GM21723 (cell line): ENCODE results near the gene PITX2.

ENCODE experiments used
- ATAC-seq: cut with Tn5 transposase; IDR thresholded peaks from one replicate; pipeline ENCODE4 v1.9.1; 2021; ENCODE audit warnings: mild to moderate bottlenecking, moderate library complexity; ENCODE audit not compliant: unreplicated experiment

Gene PITX2

GRCh38 chr4:110622841-110623717 lies at the start of gene PITX2:
Gene PITX2 (minus strand): TSS chr4:110623077. CDS start chr4:110622460, 617 bp downstream.
- peak; percentile 78 for ATAC-seq

DNA sequence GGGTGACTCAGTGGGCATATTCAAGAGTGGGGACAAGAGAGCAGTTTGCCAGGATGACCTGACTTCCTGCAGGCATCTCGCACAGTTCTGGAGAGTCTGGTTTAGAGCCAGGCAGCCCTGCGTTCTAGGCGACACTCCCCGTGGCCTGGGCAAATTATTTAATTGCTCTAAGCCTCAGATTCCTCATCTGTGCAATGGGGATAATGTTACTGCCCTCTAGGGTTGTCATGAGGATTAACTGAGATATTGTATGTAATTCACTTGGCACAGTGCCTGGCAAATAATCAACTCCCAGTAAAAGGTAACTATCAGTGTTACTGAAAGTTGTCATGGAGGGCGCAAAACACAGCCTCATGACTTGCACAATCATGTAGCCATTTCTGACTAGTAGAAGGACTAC lies 48.8 kb upstream of the PITX2 start:
- ATAC-seq = no peak

DNA sequence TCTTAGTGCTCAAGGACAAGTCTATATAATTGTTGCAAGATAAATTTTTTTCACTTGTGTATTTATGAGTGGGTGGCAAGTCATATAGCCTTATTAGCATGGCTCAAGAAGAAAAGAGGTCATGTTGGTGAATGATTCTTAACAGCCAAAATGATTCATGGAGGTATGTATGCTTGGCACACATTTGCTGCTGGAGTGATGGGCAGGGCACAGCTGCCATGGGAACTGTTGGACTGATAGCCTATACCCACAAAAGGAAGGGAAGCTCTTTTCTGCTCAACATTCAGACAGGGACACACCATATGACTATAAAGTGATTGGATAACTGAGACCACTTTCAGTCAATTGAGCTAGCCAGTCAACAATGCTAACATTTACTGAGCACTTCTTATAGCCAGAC lies 46.8 kb upstream of the PITX2 start:
- ATAC-seq = no peak

- ATAC-seq = no peak
Measured at GRCh38 chr4:110668463-110669235, 45.8 kb upstream of the PITX2 start.

- ATAC-seq = no peak
Measured at GRCh38 chr4:110667670-110668069, 44.8 kb upstream of the PITX2 start.

DNA sequence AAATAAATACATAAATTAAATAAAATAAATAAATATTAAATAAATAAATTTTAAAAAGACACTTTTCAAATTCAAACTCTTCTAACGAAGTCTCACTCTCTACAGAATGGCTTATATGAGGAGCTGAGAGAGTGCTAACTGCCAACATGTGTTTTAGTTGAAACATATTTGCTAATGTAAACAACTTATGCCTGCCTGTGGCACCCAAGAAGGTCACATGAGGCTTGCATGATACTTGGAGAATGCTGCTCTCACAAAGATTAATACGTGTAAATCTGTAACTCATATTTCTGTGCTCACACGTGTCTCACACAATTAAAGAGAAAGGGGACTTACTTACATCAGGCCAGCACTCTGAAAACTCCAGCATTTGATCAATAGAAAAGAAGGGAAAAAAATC lies 43.2 kb upstream of the PITX2 start:
- ATAC-seq = no peak

DNA sequence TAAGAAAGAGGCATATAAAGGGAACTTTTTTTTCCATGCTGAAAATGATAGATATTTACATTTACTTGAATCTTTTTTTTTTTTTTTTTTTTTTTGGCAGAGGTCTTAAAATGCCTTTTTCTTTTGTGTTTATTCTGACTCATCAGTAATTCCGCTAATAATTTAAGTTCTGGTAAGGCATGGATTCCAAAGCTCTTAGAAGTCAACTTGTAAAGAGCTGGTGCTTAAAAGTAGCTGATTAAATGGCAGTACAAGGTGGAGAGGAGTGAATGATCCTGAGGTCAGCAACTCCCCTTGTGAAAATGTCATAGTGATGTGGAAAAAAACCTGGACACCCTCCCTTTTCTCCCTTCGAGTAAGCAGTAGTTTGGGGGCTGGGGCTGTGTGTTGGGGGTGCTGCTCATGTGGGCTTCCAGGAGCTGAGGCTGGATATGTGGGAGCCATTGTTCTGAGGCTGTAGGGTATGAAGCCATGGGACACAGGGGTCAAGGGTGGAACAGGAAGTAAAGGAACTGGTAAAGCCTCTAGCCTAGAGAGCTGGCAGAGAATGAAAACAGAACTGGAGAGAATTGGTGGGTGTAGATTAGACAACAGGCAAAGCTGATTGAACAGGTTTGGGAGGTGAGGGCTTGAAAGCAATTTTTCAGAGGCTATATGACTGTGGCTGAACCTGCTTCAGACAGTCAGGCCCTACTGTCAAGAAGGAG lies 41.0 kb upstream of the PITX2 start:
- ATAC-seq = no peak

DNA sequence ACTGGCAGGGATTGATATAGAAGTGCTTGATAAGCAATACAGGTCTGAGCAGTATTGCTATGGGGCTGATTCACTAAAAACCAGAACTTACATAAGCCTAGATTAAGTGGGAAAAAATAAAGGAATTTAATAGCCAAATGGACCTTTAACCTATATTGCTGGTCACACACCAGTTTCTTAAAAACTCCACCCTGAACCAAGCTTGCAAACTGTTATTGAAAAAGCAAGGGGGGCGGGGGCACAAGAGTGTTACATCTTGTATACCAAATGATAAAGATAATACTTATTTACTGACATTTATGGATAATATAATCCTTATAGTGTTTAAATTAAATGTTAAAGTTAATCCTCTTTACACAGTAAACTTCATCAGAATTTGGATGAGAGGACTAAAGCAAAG lies 40.3 kb upstream of the PITX2 start:
- ATAC-seq = no peak

DNA sequence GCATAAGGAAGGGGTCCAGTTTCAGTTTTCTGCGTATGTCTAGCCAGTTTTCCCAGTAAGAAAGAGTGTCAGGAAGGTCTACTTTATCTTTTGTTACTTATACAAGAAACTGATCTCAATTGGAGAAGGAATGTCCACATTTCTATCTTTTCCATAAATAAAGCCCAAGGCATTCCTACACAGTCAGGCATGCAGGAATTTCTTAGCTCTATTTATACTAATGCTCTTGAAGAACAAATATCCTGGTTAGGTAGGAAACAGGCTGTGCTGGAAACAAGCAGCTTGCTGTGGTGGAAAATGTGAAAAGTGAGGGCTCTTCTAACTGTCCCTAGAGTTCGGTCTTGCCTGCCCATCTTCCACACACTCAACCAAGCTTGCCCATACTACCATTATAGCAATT lies 37.9 kb upstream of the PITX2 start:
- no peak for ATAC-seq

- no peak for ATAC-seq
Measured at GRCh38 chr4:110654254-110654635, 31.4 kb upstream of the PITX2 start.

DNA sequence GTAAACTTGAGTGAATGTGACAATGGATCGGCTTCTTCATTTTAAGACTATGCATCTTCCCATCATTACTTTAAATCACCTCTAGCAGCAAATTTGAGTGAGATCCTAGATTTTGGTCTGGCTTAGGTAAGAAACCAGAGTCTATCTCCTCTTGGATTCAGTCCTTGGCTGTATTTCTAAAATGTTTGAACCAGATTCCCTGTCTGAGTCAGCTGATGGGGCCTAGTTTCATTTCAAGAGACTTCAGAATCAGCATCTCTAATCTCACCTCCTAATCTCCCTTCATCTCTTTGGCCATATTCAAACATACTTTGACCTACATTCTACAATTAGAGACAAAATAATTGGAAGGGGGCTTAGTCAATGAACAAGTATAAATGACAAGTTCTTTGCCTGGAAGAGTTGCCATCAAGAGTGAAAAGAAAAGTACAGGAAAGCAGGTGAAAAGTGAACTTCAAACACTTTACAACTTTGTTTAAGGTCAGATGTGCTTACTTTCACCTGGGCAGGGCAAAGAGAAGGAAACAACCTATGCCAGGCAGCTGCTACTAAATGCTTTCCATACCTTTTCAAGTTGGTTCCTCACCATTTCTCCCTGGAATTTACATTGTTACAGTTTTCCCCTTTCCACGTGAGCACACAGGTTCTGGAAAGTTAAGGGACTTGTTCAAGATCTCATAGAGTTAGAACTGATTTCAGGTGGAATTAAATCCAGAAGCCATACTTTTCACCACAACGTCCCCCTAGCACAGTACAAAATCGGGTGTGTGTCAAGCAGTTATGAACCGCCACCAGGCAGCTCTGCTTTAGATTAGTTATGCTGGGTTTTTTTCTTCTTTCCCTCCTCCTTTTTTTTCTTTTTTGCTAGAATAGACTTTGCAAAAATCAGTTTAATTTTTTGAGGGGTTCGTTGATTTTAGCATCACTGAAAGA lies 30.7 kb upstream of the PITX2 start:
- no peak for ATAC-seq

- no peak for ATAC-seq
Measured at GRCh38 chr4:110644008-110644407, 21.1 kb upstream of the PITX2 start.

DNA sequence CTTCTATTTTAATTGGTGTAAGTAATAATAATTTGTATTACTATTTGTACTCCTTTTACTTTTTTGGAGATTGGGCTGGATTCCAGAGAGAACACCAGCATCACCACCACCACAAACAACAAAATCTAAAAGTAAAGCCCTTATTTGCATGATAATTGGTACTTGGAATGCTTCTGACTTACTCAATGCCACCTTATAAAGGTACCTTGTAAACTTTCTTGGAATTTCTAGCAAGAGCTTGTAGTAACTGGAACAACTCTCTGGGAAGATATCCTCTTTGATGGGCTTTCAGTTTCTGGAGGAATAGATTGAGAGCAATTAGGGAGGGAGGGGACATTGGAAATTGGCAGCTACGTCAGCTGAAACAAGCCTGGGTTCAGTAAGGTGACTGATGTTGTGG lies 20.2 kb upstream of the PITX2 start:
- ATAC-seq = no peak

GRCh38 chr4:110641218-110641617 lies 18.3 kb upstream of the PITX2 start:
- ATAC-seq = no peak

GRCh38 chr4:110640576-110640975 lies 17.7 kb upstream of the PITX2 start:
- no peak for ATAC-seq

DNA sequence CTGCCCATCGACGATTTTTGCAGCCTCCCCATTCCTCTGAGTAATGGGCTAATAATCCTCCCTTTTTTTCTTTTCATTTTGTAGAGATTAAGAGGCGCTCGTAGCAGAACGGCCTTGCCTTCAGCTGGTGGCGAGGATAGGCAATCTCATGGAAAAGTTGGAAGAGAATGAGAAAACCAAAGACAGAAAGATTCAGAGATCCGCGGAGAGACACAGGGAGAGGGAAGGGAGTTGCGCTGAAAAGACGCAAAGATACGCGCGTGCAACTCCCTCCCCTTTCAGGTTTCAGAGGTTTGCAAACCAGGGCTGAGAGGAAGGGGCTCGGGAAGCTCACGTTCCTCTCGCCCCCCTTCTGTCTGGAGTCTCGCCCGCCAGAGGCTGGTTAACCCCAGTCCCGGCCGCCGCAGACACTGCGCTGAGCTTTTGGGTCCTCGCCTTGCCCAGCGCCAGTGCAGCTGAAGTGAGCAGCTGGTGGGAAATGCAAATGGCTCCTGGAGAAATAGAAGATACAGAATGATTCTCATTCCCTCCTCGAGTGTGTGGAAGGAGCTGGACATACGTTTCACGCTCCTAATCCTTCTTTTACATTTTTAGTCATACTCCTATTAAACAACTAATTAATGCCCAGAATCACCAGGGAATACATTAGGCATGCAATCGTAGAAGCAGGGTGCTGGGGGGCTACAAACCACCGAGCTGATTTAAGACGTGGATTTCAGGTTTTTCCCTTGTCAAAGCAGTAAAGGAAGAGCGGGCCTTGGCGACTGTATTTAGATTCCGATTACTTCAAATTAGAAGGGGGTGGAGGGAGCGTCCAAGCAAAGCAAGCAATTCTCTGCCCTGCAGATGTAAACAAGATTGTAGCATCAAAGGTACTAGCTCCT lies 16.6 kb upstream of the PITX2 start:
- no peak for ATAC-seq

DNA sequence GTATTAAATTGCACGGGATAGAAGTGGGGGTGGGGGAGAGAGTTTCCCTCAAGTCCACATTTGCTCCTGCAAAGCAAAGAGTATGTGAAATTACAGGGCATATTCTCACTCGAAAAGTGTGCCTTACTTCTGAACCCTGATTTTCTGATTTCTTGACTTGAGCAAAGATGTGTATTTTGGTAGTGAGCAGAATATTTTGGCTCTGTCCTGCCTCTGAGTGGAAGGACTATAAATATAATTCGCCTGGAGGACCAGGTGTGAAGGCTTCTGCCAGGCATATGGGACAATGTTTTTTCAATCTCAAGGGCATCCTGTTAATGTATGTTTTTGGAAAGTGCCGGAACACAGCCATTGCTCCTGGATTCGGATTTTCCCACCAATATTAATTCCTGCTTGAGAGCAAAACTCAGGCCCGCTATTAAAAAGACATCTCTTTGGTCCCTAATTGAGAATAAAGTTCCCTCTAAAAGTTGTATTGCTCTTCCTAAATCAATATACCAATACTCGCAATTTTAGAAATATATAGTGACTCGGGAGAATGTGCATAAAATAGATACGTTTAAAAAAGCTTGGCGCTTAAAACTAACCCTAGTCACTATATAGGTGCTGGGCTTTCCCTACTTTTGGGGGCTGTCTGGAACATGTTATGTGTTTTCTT lies 15.3 kb upstream of the PITX2 start:
- no peak for ATAC-seq

DNA sequence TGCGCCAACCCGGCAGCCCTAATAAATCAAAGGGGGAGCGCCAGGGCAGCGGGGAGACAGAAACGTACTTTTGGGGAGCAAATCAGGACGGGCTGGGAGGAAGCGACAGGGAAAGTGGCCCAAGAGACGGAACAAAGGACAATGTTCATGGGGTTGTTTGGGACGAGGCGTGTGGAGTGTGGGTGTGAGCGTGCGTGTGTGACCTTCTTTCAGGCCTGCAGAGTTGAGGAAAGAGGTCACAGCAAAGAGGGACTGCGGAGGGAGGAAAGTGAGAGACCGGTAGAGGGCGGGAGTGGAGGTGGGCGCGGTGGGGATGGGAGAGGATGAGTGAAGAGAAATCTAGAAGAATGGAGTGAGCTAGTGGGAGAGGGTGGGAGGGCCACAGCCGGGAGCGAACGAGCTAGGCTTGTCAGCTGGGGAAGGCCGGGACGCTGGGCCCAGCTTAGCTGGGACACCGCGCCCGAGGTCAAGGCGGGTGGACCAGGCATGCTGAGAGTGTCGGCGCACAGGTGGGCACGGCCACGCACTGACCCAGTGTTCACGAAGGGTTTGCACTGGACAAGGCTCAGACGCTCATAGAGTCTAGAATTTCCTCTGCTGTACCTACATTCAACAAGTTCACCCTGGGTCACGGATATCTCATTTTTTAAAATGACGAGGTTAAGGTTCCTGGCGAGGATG lies 14.7 kb upstream of the PITX2 start:
- no peak for ATAC-seq
